Immature natural killer cell (primary cell): ENCODE measurements around the gene PHOSPHO2. TPM values are rescaled to one million over a fixed set of nuclear protein-coding genes. Genes with fewer than 3 reads are reported as not detected.
"Not testable (repeated sequence)": the region's sequence is repeated elsewhere in the genome, so short reads cannot be mapped to it uniquely, and the experiment has no call there.

Experiments used
- DNase-seq, 3 donors: peaks; one replicate each; pipeline ENCODE4 v3.0.0; 2022; ENCODE audit warnings: mixed read lengths in 1 of 3
- H3K27ac Mint-ChIP-seq, 6 donors: one replicate each; pipeline ENCODE4 v1.8.0; 2020; ENCODE audit warnings: mixed read lengths in 6 of 6, mild to moderate bottlenecking in 5 of 6, inconsistent platforms in 4 of 6, moderate library complexity in 3 of 6
- H3K27me3 Mint-ChIP-seq, 3 donors: one replicate each; pipeline ENCODE4 v1.8.0; 2020 to 2021; ENCODE audit warnings: low read depth in 3 of 3, mild to moderate bottlenecking in 3 of 3, mixed read lengths in 3 of 3, moderate library complexity in 3 of 3, inconsistent platforms in 1 of 3
- H3K36me3 Mint-ChIP-seq, 3 donors: one replicate each; pipeline ENCODE4 v1.8.0; 2020; ENCODE audit warnings: mixed read lengths in 3 of 3, inconsistent platforms in 2 of 3, mild to moderate bottlenecking in 2 of 3
- H3K4me1 Mint-ChIP-seq, 2 donors: one replicate each; pipeline ENCODE4 v1.8.0; 2020; ENCODE audit warnings: inconsistent platforms in 2 of 2, mild to moderate bottlenecking in 2 of 2, mixed read lengths in 2 of 2, moderate library complexity in 1 of 2
- H3K4me3 Mint-ChIP-seq, 5 donors: one replicate each; pipeline ENCODE4 v1.8.0; 2020; ENCODE audit warnings: mild to moderate bottlenecking in 5 of 5, mixed read lengths in 5 of 5, inconsistent platforms in 3 of 5, moderate library complexity in 3 of 5
- H3K9me3 Mint-ChIP-seq, 6 donors: one replicate each; pipeline ENCODE4 v1.8.0; 2020; ENCODE audit warnings: mild to moderate bottlenecking in 6 of 6, mixed read lengths in 6 of 6, inconsistent platforms in 4 of 6, moderate library complexity in 3 of 6
- polyA plus RNA-seq, 3 donors: library from polyadenylated mRNA; unstranded; fragments of 300-500 nt; fragmentation: Illumina TruSeq; gene quantifications; one replicate each; pipeline ENCODE4 v1.2.3, GENCODE V29; 2021

PHOSPHO2 gene
- polyA plus RNA-seq, 3 donors from 2014 or later = 2.5 to 4.5 (median 2.7) TPM

DNA sequence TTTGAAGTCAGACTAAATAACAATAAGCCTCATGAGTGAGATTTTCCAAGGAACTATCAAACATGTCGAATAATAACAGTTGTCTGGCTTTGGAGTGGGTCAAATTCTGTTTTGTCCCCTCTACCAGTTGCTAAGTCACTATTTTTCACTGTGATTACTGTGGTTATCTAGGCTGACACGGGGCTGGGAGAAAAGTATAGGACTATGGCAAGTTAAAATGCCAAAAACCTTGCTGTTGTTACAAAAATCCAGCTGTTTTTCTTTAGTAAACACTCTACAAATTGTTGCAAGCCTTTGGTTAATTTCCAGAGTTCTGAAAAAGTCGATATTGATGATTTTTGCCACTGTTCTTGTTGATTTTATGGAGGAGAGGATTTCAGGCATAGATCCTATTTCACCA, 1.6 kb upstream of the PHOSPHO2 start:
- peaks cover 2 to 13% (median 11%) of the 10 kb centered on the region in 6 donors for H3K9me3 Mint-ChIP-seq
- peaks cover 17 to 18% of the 10 kb centered on the region in 2 donors for H3K4me1 Mint-ChIP-seq
- peaks cover 18 to 38% (median 26%) of the 10 kb centered on the region in 3 donors for H3K27me3 Mint-ChIP-seq
- H3K36me3 Mint-ChIP-seq = peaks cover 3 to 6% (median 5%) of the 10 kb centered on the region in 3 donors
- peak overlapping the region in 5 of 6 donors; percentile 56 to 99 (median 98) for H3K27ac Mint-ChIP-seq
- DNase-seq = no peak
- no peak overlapping the region for H3K4me3 Mint-ChIP-seq

GRCh38 chr2:169693360-169693759, 909 bp upstream of the PHOSPHO2 start:
- H3K9me3 Mint-ChIP-seq = peaks cover 2 to 13% (median 11%) of the 10 kb centered on the region in 6 donors
- H3K4me3 Mint-ChIP-seq = peak overlapping the region; percentile 87 to 95 (median 91)
- H3K27me3 Mint-ChIP-seq = peaks cover 18 to 37% (median 23%) of the 10 kb centered on the region in 3 donors
- H3K36me3 Mint-ChIP-seq = peaks cover 3 to 8% (median 5%) of the 10 kb centered on the region in 3 donors
- DNase-seq = peak in 2 of 3 donors; percentile 38 to 44
- peak overlapping the region; percentile 96 to 99 (median 98) for H3K27ac Mint-ChIP-seq
- peaks cover 17 to 18% of the 10 kb centered on the region in 2 donors for H3K4me1 Mint-ChIP-seq

DNA sequence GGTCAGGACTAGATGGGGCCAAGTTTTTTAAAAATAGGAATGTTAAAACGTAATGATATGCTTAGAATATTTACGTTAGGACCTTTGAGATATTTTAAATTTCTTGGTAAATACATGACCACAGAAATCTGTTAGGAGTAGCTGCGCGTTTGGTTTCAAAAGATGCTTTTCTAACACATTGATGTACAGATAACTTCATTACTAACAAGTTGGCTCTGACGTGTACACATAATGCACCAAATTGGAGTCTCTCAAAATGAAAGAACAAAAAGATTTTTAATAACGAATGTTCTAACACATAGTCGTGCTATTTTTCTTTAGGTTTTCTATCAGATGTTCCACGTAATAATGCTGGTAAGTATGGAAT, 608 bp downstream of the PHOSPHO2 start:
- DNase-seq = no peak
- Mint-ChIP-seq H3K36me3 (peaks cover 3 to 11% (median 10%) of the 10 kb centered on the region in 3 donors), H3K9me3 (peaks cover 2 to 13% (median 11%) of the 10 kb centered on the region in 6 donors), H3K4me1 (peaks cover 17 to 18% of the 10 kb centered on the region in 2 donors), H3K4me3 (peak overlapping the region; percentile 87 to 95 (median 91)), H3K27ac (peak overlapping the region; percentile 96 to 99 (median 98)), H3K27me3 (peaks cover 18 to 31% (median 21%) of the 10 kb centered on the region in 3 donors)

GRCh38 chr2:169696381-169696780, 2.1 kb downstream of the PHOSPHO2 start:
- no peak for DNase-seq
- Mint-ChIP-seq H3K9me3 (peaks cover 1 to 5% (median 4%) of the 10 kb centered on the region in 6 donors), H3K36me3 (peaks cover 2 to 13% (median 11%) of the 10 kb centered on the region in 3 donors), H3K27ac (peak overlapping the region in 4 of 6 donors; percentile 62 to 99 (median 66)), H3K4me1 (peaks cover 17 to 18% of the 10 kb centered on the region in 2 donors), H3K4me3 (peak overlapping the region in 1 of 5 donors; percentile 41), H3K27me3 (peaks cover 13 to 29% (median 18%) of the 10 kb centered on the region in 3 donors)

DNA sequence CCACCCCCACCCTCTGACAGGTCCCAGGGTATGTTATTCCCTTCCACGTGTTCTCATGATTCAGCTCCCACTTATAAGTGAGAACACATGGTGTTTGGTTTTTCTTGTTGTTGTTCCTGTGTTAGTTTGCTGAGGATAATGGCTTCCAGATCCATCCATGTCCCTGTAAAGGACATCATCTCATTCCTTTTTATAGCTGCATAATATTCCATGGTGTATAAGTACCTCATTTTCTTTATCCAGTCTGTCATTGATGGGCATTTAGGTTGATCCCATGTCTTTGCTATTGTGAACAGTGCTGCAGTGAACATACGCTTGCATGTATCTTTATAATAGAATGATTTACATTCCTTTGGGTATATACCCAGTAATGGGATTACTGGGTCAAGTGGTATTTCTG, 4.9 kb downstream of the PHOSPHO2 start:
- H3K9me3 Mint-ChIP-seq, H3K4me1 Mint-ChIP-seq, DNase-seq, H3K4me3 Mint-ChIP-seq: not testable (repeated sequence)
- peaks cover 0 to 13% (median 11%) of the 10 kb centered on the region in 3 donors for H3K36me3 Mint-ChIP-seq
- H3K27ac Mint-ChIP-seq = peak overlapping the region in 1 of 6 donors; percentile 24
- peaks cover 7 to 10% (median 8%) of the 10 kb centered on the region in 3 donors for H3K27me3 Mint-ChIP-seq

GRCh38 chr2:169702996-169703395, 8.7 kb downstream of the PHOSPHO2 start:
- Mint-ChIP-seq H3K9me3 (no peaks in the 10 kb centered on the region), H3K27me3 (no peaks in the 10 kb centered on the region), H3K4me3 (no peak overlapping the region), H3K36me3 (peaks cover 0 to 18% (median 12%) of the 10 kb centered on the region in 3 donors), H3K27ac (no peak overlapping the region), H3K4me1 (no peaks in the 10 kb centered on the region)
- no peak for DNase-seq

GRCh38 chr2:169704160-169704708, 10.0 kb downstream of the PHOSPHO2 start:
- Mint-ChIP-seq H3K27ac (no peak overlapping the region), H3K4me1 (no peaks in the 10 kb centered on the region), H3K4me3 (no peak overlapping the region), H3K27me3 (no peaks in the 10 kb centered on the region), H3K36me3 (peaks cover 0 to 18% (median 8%) of the 10 kb centered on the region in 3 donors), H3K9me3 (no peaks in the 10 kb centered on the region)
- DNase-seq = no peak

DNA sequence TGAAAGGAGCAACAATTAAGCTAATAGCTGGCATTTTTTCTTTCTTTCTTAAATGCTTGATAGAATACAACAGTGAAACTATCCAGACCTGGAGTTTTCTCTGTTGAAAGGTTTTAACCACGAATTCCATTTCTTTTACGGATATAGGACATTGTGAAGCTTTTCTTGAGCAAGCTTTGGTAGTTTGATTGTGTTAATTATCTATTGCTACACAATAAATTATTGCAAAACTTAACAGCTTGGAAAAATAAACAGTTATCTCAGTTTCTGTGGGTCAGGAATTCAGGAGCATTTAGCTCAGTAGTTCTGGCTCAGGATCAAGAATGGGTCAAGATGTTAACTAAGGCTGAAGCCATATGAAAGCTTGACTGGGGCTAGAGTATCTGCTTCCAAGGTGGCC, 11.7 kb downstream of the PHOSPHO2 start:
- no peaks in the 10 kb centered on the region for H3K27me3 Mint-ChIP-seq
- H3K4me1 Mint-ChIP-seq = no peaks in the 10 kb centered on the region
- DNase-seq = no peak
- H3K36me3 Mint-ChIP-seq = peaks cover 0 to 6% (median 3%) of the 10 kb centered on the region in 3 donors
- no peak overlapping the region for H3K4me3 Mint-ChIP-seq
- H3K9me3 Mint-ChIP-seq = no peaks in the 10 kb centered on the region
- no peak overlapping the region for H3K27ac Mint-ChIP-seq

- no peaks in the 10 kb centered on the region for H3K4me1 Mint-ChIP-seq
- peaks cover 0 to 2% (median 0%) of the 10 kb centered on the region in 3 donors for H3K27me3 Mint-ChIP-seq
- DNase-seq = no peak
- peaks cover 0 to 5% (median 3%) of the 10 kb centered on the region in 3 donors for H3K36me3 Mint-ChIP-seq
- no peak overlapping the region for H3K4me3 Mint-ChIP-seq
- H3K9me3 Mint-ChIP-seq = no peaks in the 10 kb centered on the region
- no peak overlapping the region for H3K27ac Mint-ChIP-seq
These were observed 13.4 kb downstream of the PHOSPHO2 start for GRCh38 chr2:169707626-169708025.

DNA sequence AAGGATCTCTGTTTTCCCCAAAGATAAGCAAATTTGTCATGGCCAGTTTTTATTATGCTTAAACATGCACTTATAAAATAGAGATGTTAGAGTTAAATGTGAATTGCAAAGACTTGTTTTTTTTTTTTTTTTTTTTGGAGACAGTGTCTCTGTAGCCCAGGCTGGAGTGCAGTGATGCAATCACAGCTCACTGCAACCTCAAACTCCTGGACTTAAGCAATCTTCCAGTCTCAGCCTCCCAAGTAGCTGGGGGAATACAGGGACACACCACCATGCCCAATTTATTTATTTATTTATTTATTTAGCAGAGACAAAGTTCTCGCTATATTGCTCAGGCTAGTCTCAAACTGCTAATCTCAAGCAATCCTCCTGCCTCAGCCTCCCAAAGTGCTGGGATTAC, 15.1 kb downstream of the PHOSPHO2 start:
- no peaks in the 10 kb centered on the region for H3K9me3 Mint-ChIP-seq
- DNase-seq = no peak

GRCh38 chr2:169709981-169710380, 15.7 kb downstream of the PHOSPHO2 start:
- peaks cover 0 to 2% (median 0%) of the 10 kb centered on the region in 3 donors for H3K27me3 Mint-ChIP-seq
- no peaks in the 10 kb centered on the region for H3K9me3 Mint-ChIP-seq
- peaks cover 0 to 5% (median 2%) of the 10 kb centered on the region in 3 donors for H3K36me3 Mint-ChIP-seq
- H3K27ac Mint-ChIP-seq = no peak overlapping the region
- peaks cover 0 to under 1% of the 10 kb centered on the region in 2 donors for H3K4me1 Mint-ChIP-seq
- DNase-seq = no peak
- H3K4me3 Mint-ChIP-seq = no peak overlapping the region

More for the DNA sequence above, 15.1 kb downstream of the PHOSPHO2 start:
- Mint-ChIP-seq H3K36me3 (peaks cover 0 to 5% (median 3%) of the 10 kb centered on the region in 3 donors), H3K27me3 (peaks cover 0 to 2% (median 0%) of the 10 kb centered on the region in 3 donors), H3K4me3 (no peak overlapping the region), H3K27ac (no peak overlapping the region), H3K4me1 (no peaks in the 10 kb centered on the region)

DNA sequence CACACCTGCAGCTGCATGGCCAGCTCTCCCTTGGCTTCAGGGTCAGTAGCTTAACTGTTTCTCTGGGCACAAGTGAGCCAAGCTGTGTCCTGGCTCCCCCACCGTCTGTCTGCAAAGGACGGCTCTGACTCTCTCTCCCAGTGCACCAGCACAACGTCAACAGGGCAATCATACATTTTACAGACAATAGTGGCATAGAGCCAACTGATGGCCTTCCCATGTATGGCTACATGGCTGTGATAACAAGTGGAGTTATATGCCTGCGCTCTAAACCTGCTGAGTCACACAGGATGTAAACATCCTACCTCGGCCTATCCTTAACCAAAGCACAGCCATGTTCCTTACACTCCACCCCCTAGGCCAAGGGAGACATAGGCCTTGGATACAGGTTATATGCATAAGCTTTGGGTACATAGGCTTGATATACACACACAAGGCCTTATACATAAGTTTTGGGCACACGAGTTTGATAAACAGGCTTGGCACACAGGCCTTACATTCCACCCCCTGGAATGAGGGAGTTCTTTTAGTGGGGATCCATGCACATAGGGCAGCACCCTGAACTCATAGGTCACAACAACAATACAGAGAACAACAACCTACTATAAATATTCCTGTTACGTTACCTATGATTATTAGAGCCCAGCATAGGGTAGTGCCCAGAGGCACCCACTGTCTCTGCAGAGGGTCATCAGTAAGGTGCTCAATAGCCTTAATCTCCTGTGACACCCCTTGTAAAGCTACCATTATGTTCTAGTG, 17.7 kb downstream of the PHOSPHO2 start:
- Mint-ChIP-seq H3K9me3 (no peaks in the 10 kb centered on the region), H3K27ac (no peak overlapping the region), H3K36me3 (peaks cover 0 to 5% (median 0%) of the 10 kb centered on the region in 3 donors), H3K4me1 (peaks cover 0 to 3% of the 10 kb centered on the region in 2 donors), H3K27me3 (peaks cover 0 to 4% (median 2%) of the 10 kb centered on the region in 3 donors), H3K4me3 (no peak overlapping the region)
- no peak for DNase-seq

DNA sequence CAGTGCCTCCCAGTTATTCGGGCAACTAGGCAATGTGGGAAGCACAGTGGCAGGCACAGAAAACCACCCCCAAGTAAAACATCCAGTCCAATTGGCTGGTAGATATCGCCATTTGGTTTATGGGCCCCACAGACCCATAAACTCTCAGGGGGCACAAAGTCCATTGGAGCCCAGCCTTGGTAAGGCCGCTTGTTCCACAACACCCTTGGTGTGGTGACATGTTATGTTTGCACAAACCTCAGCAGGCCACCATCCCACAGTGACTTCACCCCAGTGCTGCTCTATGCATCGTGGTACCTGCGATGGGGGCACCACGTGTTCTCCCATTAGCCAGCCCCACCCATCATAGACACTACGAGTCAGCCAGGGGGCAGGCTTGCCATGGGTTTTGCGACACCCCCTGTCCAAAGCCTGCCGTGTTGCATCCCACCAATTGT, 18.5 kb downstream of the PHOSPHO2 start:
- no peaks in the 10 kb centered on the region for H3K9me3 Mint-ChIP-seq
- H3K27ac Mint-ChIP-seq = no peak overlapping the region
- H3K4me1 Mint-ChIP-seq = peaks cover 0 to 3% of the 10 kb centered on the region in 2 donors
- peaks cover 0 to under 1% (median 0%) of the 10 kb centered on the region in 3 donors for H3K36me3 Mint-ChIP-seq
- H3K27me3 Mint-ChIP-seq = peaks cover 0 to 4% (median 2%) of the 10 kb centered on the region in 3 donors
- no peak overlapping the region for H3K4me3 Mint-ChIP-seq
- no peak for DNase-seq

- H3K27me3 Mint-ChIP-seq = peaks cover 0 to 4% (median 2%) of the 10 kb centered on the region in 3 donors
- H3K27ac Mint-ChIP-seq = no peak overlapping the region
- H3K9me3 Mint-ChIP-seq = no peaks in the 10 kb centered on the region
- H3K4me3 Mint-ChIP-seq = no peak overlapping the region
- H3K4me1 Mint-ChIP-seq = peaks cover 0 to 3% of the 10 kb centered on the region in 2 donors
- H3K36me3 Mint-ChIP-seq = no peaks in the 10 kb centered on the region
- no peak for DNase-seq
These were observed 19.1 kb downstream of the PHOSPHO2 start for GRCh38 chr2:169713331-169713730.
